Upper lobe of right lung (tissue), 1 donor: Measurements from ENCODE around the gene ATF7IP. TPM values are rescaled to one million over a fixed set of nuclear protein-coding genes. Genes with fewer than 3 reads are reported as not detected.

ENCODE experiments used
- ATAC-seq: fragments of 200-7000 bp; cut with Tn5 transposase; one replicate; pipeline ENCODE4 v1.9.1; 2020; ENCODE audit warnings: mild to moderate bottlenecking, moderate library complexity
- DNase-seq: peaks from one replicate; pipeline ENCODE4 v3.0.0-alpha.2; 2020
- H3K27ac ChIP-seq: fragments of 200-600 bp; one replicate; pipeline ENCODE4 v1.8.0; 2022
- H3K27me3 ChIP-seq: fragments of 200-600 bp; one replicate; pipeline ENCODE4 v1.8.0; 2022; ENCODE audit warnings: mild to moderate bottlenecking
- H3K36me3 ChIP-seq: fragments of 200-600 bp; one replicate; pipeline ENCODE4 v1.8.0; 2022
- H3K4me1 ChIP-seq: fragments of 200-600 bp; one replicate; pipeline ENCODE4 v1.8.0; 2022
- H3K4me3 ChIP-seq: fragments of 200-600 bp; one replicate; pipeline ENCODE4 v1.8.0; 2022; ENCODE audit warnings: mild to moderate bottlenecking
- H3K9me3 ChIP-seq: fragments of 200-600 bp; one replicate; pipeline ENCODE4 v1.8.0; 2022
- intact Hi-C: fragments of 100-400 bp; cut with DNase I; formaldehyde crosslinking; loops from one replicate; pipeline ENCODE4 v1.11.0; 2022
- total RNA-seq: library from RNA; stranded (reverse); fragmentation: NEBNext Ultra II Directional; extraction: Animal tissue kit (Norgen Biotek cat#: 25700); gene quantifications from one replicate; pipeline ENCODE4 v1.2.1, GENCODE V29; 2021
- TF ChIP-seq, protein P1 (sequence below): fragments of 200-600 bp; IDR thresholded peaks from one replicate; pipeline ENCODE4 v1.8.0; 2022; ENCODE audit warnings: antibody characterized with exemption
- donor health status: DM: no; HTN: yes; CAD: no; lungs with severe emphysema.

ATF7IP gene
- total RNA-seq, 1 donor from 2014 or later: 64.0 TPM

DNA sequence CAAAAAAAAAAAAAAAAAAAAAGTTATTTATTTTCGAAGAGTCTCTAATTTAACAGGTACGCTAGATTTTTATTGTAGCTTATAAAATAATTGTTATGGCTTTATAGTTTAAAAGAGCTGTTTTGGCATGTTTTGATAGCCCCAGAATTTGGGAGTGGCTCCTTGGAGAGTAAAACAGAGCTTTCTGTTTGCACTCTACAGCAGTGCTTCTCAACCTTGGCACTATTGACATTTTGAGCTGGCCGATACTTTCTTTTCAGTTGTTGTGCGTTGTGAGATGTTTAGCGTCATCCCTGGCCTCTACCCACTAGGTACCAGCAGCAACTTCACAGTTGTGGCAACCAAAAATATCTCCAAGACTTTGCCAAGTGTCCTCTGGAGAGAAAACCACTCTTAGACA lies 171.6 kb downstream of the ATF7IP start:
- no peak for DNase-seq

DNA sequence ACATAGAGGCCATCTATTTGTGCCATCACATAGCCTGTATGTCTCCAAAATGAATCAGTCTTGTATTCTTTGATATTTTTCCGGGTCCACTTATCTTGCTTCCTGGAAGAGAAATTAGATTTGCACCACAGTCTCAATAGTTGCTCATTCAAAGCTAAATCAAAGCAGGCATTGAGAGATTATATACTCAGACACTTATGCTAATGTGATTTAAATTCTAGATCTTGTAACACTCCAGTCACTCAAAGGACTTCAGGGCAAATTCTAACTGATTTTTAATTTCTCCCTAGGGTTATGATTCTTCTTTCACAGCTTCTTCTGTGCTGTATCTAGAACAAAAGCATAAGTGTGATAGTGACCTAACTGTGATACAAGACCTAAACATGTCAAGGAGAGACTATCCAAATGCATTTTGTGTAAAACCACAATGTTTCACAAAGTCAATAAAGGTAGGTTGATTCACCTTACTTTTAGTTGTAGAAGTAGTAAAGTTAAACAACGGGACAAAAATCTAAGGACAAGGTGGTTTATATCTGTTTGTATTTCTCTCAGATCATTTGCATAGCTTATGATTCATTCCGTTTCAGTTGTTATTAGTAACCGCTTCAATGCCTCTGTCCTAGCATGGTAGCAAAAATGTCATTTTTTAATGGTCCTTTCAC lies 175.4 kb downstream of the ATF7IP start:
- Histone ChIP-seq H3K9me3 (no peaks in the 10 kb centered on the region), H3K36me3 (no peaks in the 10 kb centered on the region), H3K27me3 (no peaks in the 10 kb centered on the region), H3K4me3 (no peak overlapping the region), H3K4me1 (no peaks in the 10 kb centered on the region), H3K27ac (no peak overlapping the region)
- ATAC-seq (no peak), DNase-seq (no peak)
- TF ChIP-seq, protein P1, sequence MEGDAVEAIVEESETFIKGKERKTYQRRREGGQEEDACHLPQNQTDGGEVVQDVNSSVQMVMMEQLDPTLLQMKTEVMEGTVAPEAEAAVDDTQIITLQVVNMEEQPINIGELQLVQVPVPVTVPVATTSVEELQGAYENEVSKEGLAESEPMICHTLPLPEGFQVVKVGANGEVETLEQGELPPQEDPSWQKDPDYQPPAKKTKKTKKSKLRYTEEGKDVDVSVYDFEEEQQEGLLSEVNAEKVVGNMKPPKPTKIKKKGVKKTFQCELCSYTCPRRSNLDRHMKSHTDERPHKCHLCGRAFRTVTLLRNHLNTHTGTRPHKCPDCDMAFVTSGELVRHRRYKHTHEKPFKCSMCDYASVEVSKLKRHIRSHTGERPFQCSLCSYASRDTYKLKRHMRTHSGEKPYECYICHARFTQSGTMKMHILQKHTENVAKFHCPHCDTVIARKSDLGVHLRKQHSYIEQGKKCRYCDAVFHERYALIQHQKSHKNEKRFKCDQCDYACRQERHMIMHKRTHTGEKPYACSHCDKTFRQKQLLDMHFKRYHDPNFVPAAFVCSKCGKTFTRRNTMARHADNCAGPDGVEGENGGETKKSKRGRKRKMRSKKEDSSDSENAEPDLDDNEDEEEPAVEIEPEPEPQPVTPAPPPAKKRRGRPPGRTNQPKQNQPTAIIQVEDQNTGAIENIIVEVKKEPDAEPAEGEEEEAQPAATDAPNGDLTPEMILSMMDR: no peak
- intact Hi-C loops: no loop called here

More for the DNA sequence above, 171.6 kb downstream of the ATF7IP start:
- no peak overlapping the region for H3K27ac ChIP-seq
- TF ChIP-seq, protein P1: no peak
- no peaks in the 10 kb centered on the region for H3K36me3 ChIP-seq
- H3K4me1 ChIP-seq: no peaks in the 10 kb centered on the region
- H3K9me3 ChIP-seq: no peaks in the 10 kb centered on the region
- no peaks in the 10 kb centered on the region for H3K27me3 ChIP-seq
- no peak for ATAC-seq
- intact Hi-C loops: no loop called here
- no peak overlapping the region for H3K4me3 ChIP-seq

DNA sequence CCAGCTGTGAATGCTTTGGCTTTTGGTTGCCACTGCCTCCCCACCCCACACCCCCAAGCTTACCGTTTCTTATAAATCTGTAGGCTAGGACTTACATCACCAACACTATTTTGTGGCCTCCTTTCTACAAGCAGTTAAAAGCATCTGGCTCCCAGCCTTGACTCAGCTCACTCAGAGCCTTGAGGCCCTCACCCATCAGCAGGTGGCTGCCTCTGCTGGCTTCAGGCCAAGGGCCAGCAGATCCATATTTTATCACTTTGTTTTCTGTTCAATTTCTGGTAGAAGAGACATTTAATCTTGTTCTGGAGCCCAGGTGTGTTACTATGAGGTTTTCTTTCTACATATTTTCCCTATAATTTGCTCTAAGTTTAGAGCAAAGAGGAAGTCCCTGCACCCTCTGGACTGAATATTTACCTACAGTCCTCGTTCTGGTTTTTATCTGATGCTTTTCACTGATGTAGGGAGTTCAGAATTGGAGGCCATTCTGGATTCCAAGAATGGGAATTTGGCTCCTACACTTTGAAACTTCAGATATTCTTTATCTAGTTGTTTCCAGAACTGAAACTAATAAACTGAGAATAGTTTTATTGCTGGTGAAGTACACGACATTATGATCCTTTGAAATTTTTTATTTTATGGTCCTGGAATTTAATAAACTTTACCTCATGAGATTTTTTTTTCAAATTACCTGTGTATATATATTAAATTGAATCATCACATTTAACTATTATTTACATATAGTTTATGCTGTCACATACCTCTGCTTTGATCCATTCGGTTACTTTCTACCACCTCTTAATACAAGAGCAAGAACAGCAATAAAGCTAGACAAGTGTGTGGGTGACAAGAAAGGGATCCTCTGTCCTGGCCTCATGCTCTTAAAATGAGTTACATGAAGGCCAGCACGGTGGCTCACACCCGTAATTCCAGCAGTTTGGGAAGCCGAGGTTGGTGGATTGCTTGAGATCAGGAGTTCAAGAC lies 180.0 kb downstream of the ATF7IP start:
- DNase-seq (no peak), ATAC-seq (no peak)
- Histone ChIP-seq H3K27me3 (no peaks in the 10 kb centered on the region), H3K36me3 (no peaks in the 10 kb centered on the region), H3K9me3 (no peaks in the 10 kb centered on the region), H3K27ac (no peak overlapping the region), H3K4me3 (no peak overlapping the region), H3K4me1 (no peaks in the 10 kb centered on the region)
- TF ChIP-seq, protein P1: no peak
- intact Hi-C loops: no loop called here

- H3K36me3 ChIP-seq: no peaks in the 10 kb centered on the region
- no peaks in the 10 kb centered on the region for H3K9me3 ChIP-seq
- no peak overlapping the region for H3K27ac ChIP-seq
- TF ChIP-seq, protein P1: no peak
- H3K4me3 ChIP-seq: no peak overlapping the region
- ATAC-seq (no peak), DNase-seq (no peak)
- no peaks in the 10 kb centered on the region for H3K27me3 ChIP-seq
- H3K4me1 ChIP-seq: no peaks in the 10 kb centered on the region
- intact Hi-C loops: no loop called here
Measured at GRCh38 chr12:14547571-14547970, 182.1 kb downstream of the ATF7IP start.

DNA sequence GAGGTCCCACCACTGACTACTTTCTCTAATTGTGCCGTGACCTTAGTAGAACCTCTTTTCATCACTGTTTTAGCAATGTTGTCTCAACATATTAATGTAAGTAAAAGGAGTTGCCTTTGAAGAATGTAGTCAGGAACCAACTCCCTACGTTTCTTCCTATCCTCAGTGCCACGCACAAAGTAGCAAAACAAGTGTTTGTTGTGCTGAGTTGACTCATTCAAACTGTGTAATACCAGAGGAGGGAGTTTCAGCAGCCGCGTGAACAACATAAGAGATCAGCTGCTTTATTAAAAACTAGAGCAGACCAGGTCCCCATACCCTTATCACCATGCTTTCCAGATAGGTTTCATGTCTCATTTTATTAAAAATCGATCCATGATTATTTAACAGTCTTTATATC lies 183.1 kb downstream of the ATF7IP start:
- intact Hi-C loops: no loop called here

More for the DNA sequence above, 183.1 kb downstream of the ATF7IP start:
- H3K36me3 ChIP-seq: no peaks in the 10 kb centered on the region
- H3K27ac ChIP-seq: no peak overlapping the region
- H3K4me1 ChIP-seq: peaks cover under 1% of the 10 kb centered on the region
- TF ChIP-seq, protein P1: no peak
- no peaks in the 10 kb centered on the region for H3K9me3 ChIP-seq
- no peak for DNase-seq
- no peaks in the 10 kb centered on the region for H3K27me3 ChIP-seq
- ATAC-seq: no peak
- no peak overlapping the region for H3K4me3 ChIP-seq

Other genes starting within 250 kb of the ATF7IP start
- 49.3 TPM for gene PLBD1, start 202.2 kb downstream of the ATF7IP start, total RNA-seq